CD4-positive, alpha-beta memory T cell (primary cell): ENCODE data around the gene UBFD1. TPM values are rescaled to one million over a fixed set of nuclear protein-coding genes. Genes with fewer than 3 reads are reported as not detected.
A peak's percentile ranks its signal among the peaks of the same experiment; 100 is the strongest.

Experiments
- CTCF ChIA-PET: fragments of 350-600 bp; sonication (Branson Sonifier 250); formaldehyde crosslinking; loops from one replicate; lab custom pipeline; 2021; ENCODE audit warnings: inconsistent platforms; ENCODE audit not compliant: partially characterized antibody; lab: Charles Lee
- POLR2A ChIA-PET: fragments of 350-600 bp; sonication (Branson Sonifier 250); formaldehyde crosslinking; loops from one replicate; lab custom pipeline; 2021; ENCODE audit not compliant: partially characterized antibody; lab: Charles Lee
- DNase-seq, 5 donors: peaks; one replicate each; pipeline versions ENCODE4 v3.0.0 to v3.0.0-alpha.2; 2020 to 2022; ENCODE audit warnings: mixed read lengths in 1 of 5
- H3K27ac ChIP-seq: one replicate; pipeline ENCODE4 v1.7.0; 2013; ENCODE audit warnings: low read depth, low read length
- H3K27me3 ChIP-seq: 2 replicates; pipeline ENCODE4 v1.7.0; 2013; ENCODE audit warnings: mild to moderate bottlenecking, low read length, moderate library complexity; ENCODE audit not compliant: insufficient read depth
- H3K36me3 ChIP-seq: 2 replicates; pipeline ENCODE4 v1.7.0; 2013; ENCODE audit warnings: mild to moderate bottlenecking, low read length, moderate library complexity; ENCODE audit not compliant: insufficient read depth
- H3K4me1 ChIP-seq: 2 replicates; pipeline ENCODE4 v1.7.0; 2013; ENCODE audit warnings: mild to moderate bottlenecking, low read length, moderate library complexity; ENCODE audit not compliant: insufficient read depth
- H3K4me3 ChIP-seq, 2 donors: one replicate each; pipeline ENCODE4 v1.7.0; 2013; ENCODE audit warnings: low read length in 2 of 2, mild to moderate bottlenecking in 1 of 2
- H3K9me3 ChIP-seq, 2 donors: one replicate each; pipeline ENCODE4 v1.7.0; 2013; ENCODE audit warnings: low read length in 2 of 2, control low read depth in 1 of 2; ENCODE audit not compliant: control insufficient read depth in 1 of 2
- H3K27ac Mint-ChIP-seq, 7 donors: one replicate each; pipeline ENCODE4 v1.8.0; 2020 to 2021; ENCODE audit warnings: mixed read lengths in 7 of 7, mild to moderate bottlenecking in 6 of 7, inconsistent platforms in 3 of 7, moderate library complexity in 3 of 7
- H3K27me3 Mint-ChIP-seq, 2 donors: one replicate each; pipeline ENCODE4 v1.8.0; 2020 to 2021; ENCODE audit warnings: mixed read lengths in 2 of 2
- H3K36me3 Mint-ChIP-seq, 2 donors: one replicate each; pipeline ENCODE4 v1.8.0; 2020 to 2021; ENCODE audit warnings: mixed read lengths in 2 of 2, inconsistent platforms in 1 of 2, mild to moderate bottlenecking in 1 of 2
- H3K4me1 Mint-ChIP-seq, 4 donors: one replicate each; pipeline ENCODE4 v1.8.0; 2020 to 2021; ENCODE audit warnings: mixed read lengths in 4 of 4, mild to moderate bottlenecking in 1 of 4
- H3K4me3 Mint-ChIP-seq, 8 donors: one replicate each; pipeline ENCODE4 v1.8.0; 2020 to 2021; ENCODE audit warnings: mixed read lengths in 8 of 8, mild to moderate bottlenecking in 7 of 8, moderate library complexity in 6 of 8, inconsistent platforms in 3 of 8
- H3K9me3 Mint-ChIP-seq, 8 donors: one replicate each; pipeline ENCODE4 v1.8.0; 2020 to 2021; ENCODE audit warnings: mixed read lengths in 8 of 8, mild to moderate bottlenecking in 5 of 8, inconsistent platforms in 3 of 8, moderate library complexity in 1 of 8
- intact Hi-C: fragments of 100-400 bp; cut with micrococcal nuclease; formaldehyde crosslinking; loops from one replicate; pipeline ENCODE4 v1.15.1; 2023
- polyA plus RNA-seq, 2 donors: library from polyadenylated mRNA; unstranded; fragments of 300-500 nt; fragmentation: Illumina TruSeq; gene quantifications; one replicate each; pipeline ENCODE4 v1.2.3, GENCODE V29; 2021
- total RNA-seq, 2 experiments: library from RNA; stranded (reverse); gene quantifications; one replicate each; pipeline ENCODE4 v1.2.3, GENCODE V29; 2021

Gene UBFD1
- total and polyA plus RNA-seq, 4 experiments from 2014 or later, result 11.9 to 41.2 (median 28.1) TPM

- peaks cover 13 to 33% of the 10 kb centered on the region in 2 donors for H3K36me3 Mint-ChIP-seq
- POLR2A ChIA-PET, result interaction anchor here (1.4 kb wide), 1 partner anchor 9 kb away, joined by 6 read pairs; no protein-coding TSS in a partner anchor
Measured at GRCh38 chr16:23554536-23554935, 3.0 kb upstream of the UBFD1 start.

GRCh38 chr16:23557779-23558702 is 514 bp downstream of the UBFD1 start:
- Histone ChIP-seq H3K9me3 (no peaks in the 10 kb centered on the region), H3K27me3 (no peaks in the 10 kb centered on the region), H3K4me3 (peak overlapping the region; percentile 49 to 95), H3K36me3 (peaks cover 38% of the 10 kb centered on the region), H3K4me1 (peaks cover 36% of the 10 kb centered on the region), H3K27ac (peak overlapping the region; percentile 86)
- CTCF ChIA-PET, result interaction anchor here (0.5 to 2.0 kb wide), 8 partner anchors 8 to 124 kb away, joined by 3 to 8 read pairs (median 6); partner anchors contain the start of genes GGA2 and NDUFAB1
- peak overlapping the region; percentile 81 to 98 (median 97) for H3K27ac Mint-ChIP-seq
- peaks cover 4 to 49% of the 10 kb centered on the region in 2 donors for H3K36me3 Mint-ChIP-seq
- peak in 2 of 5 donors; percentile 2 to 14 for DNase-seq
- H3K9me3 Mint-ChIP-seq, result no peaks in the 10 kb centered on the region
- H3K27me3 Mint-ChIP-seq, result no peaks in the 10 kb centered on the region
- H3K4me1 Mint-ChIP-seq, result peaks cover 19 to 42% (median 31%) of the 10 kb centered on the region in 4 donors
- POLR2A ChIA-PET, result interaction anchor here (0.9 to 2.2 kb wide), 7 partner anchors 11 to 1366 kb away, joined by 3 to 19 read pairs (median 4); partner anchors contain the start of genes COG7, DCTN5, GGA2 and PALB2
- H3K4me3 Mint-ChIP-seq, result peak overlapping the region; percentile 90 to 96 (median 94)
- intact Hi-C loops, result loop anchor here (1.0 to 2.0 kb wide), 5 partner anchors 38 to 409 kb away; partner anchors contain the start of genes COG7, DCTN5, GGA2 and NDUFAB1

More at GRCh38 chr16:23554536-23554935, 3.0 kb upstream of the UBFD1 start:
- Histone ChIP-seq H3K4me3 (no peak overlapping the region), H3K4me1 (peaks cover 30% of the 10 kb centered on the region), H3K9me3 (no peaks in the 10 kb centered on the region), H3K27ac (no peak overlapping the region), H3K27me3 (no peaks in the 10 kb centered on the region), H3K36me3 (peaks cover 25% of the 10 kb centered on the region)
- peaks cover 12 to 34% (median 24%) of the 10 kb centered on the region in 4 donors for H3K4me1 Mint-ChIP-seq
- peak overlapping the region in 1 of 7 donors; percentile 46 for H3K27ac Mint-ChIP-seq
- CTCF ChIA-PET, result no interaction called here
- no peaks in the 10 kb centered on the region for H3K27me3 Mint-ChIP-seq
- no peak overlapping the region for H3K4me3 Mint-ChIP-seq
- no peaks in the 10 kb centered on the region for H3K9me3 Mint-ChIP-seq
- DNase-seq, result no peak
- intact Hi-C loops, result no loop called here

DNA sequence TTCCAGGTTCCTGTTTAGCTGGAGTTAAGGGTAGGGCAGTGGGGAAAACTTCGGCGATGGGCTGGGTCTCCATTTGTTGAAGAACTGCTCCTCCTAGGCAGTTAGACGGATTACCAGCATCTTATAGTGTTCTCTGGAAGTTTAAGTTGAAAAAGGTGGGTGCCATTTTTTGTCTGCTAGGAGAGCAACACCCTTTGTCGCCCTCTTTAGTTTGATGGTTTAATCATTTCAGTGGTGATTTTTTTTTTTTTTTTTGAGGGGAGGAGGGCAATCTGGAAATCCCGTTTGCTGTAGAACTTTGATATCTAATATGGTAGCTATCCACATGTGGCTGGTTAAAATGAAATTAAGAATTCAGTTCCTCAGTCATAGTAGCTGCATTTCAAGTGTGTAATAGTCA is 4.1 kb downstream of the UBFD1 start:
- intact Hi-C loops, result no loop called here
- ChIA-PET CTCF (interaction anchor here (1.0 to 1.6 kb wide), 2 partner anchors 35 to 475 kb away, joined by 3 read pairs; partner anchors contain the start of gene NDUFAB1), POLR2A (no interaction called here)
- Histone ChIP-seq H3K4me1 (peaks cover 23% of the 10 kb centered on the region), H3K27me3 (no peaks in the 10 kb centered on the region), H3K9me3 (no peaks in the 10 kb centered on the region), H3K4me3 (no peak overlapping the region), H3K27ac (no peak overlapping the region), H3K36me3 (peaks cover 64% of the 10 kb centered on the region)
- Mint-ChIP-seq H3K4me3 (no peak overlapping the region), H3K9me3 (no peaks in the 10 kb centered on the region), H3K27ac (no peak overlapping the region), H3K27me3 (no peaks in the 10 kb centered on the region), H3K36me3 (peaks cover 20 to 77% of the 10 kb centered on the region in 2 donors), H3K4me1 (peaks cover 19 to 32% (median 25%) of the 10 kb centered on the region in 4 donors)
- no peak for DNase-seq

DNA sequence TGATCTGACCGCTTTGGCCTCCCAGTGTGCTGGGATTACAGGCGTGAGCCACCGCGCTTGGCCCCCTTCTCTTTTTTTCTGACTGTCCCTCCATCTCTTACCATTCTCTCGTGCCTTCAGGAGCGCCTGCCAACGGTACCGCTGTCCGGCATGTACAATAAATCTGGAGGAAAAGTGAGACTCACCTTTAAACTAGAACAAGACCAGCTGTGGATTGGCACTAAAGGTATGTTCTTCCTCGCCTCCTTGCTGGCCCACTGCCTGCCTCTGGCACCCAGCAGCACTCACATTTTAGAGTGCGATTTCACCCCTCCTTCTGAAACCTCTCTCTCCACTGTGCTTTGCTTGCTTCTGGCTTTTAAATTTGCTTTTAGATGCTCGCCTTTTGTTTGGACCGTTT is 5.0 kb downstream of the UBFD1 start:
- Mint-ChIP-seq H3K36me3 (peaks cover 28 to 77% of the 10 kb centered on the region in 2 donors), H3K27me3 (no peaks in the 10 kb centered on the region), H3K4me3 (no peak overlapping the region), H3K9me3 (no peaks in the 10 kb centered on the region), H3K27ac (no peak overlapping the region), H3K4me1 (peaks cover 15 to 24% (median 19%) of the 10 kb centered on the region in 4 donors)
- H3K36me3 ChIP-seq, result peaks cover 73% of the 10 kb centered on the region
- ChIA-PET POLR2A (no interaction called here), CTCF (interaction anchor here (1.6 kb wide), 1 partner anchor 34 kb away, joined by 3 read pairs; the partner anchor contains the start of gene NDUFAB1)
- H3K9me3 ChIP-seq, result no peaks in the 10 kb centered on the region
- H3K27ac ChIP-seq, result no peak overlapping the region
- DNase-seq, result no peak
- no peak overlapping the region for H3K4me3 ChIP-seq
- no peaks in the 10 kb centered on the region for H3K27me3 ChIP-seq
- H3K4me1 ChIP-seq, result peaks cover 19% of the 10 kb centered on the region
- intact Hi-C loops, result no loop called here

GRCh38 chr16:23563186-23563585 is 5.7 kb downstream of the UBFD1 start:
- Mint-ChIP-seq H3K9me3 (no peaks in the 10 kb centered on the region), H3K4me3 (no peak overlapping the region), H3K27me3 (no peaks in the 10 kb centered on the region), H3K4me1 (peaks cover 15 to 22% (median 19%) of the 10 kb centered on the region in 4 donors), H3K27ac (peak overlapping the region in 2 of 7 donors; percentile 29 to 43), H3K36me3 (peaks cover 33 to 80% of the 10 kb centered on the region in 2 donors)
- no peak overlapping the region for H3K27ac ChIP-seq
- no peaks in the 10 kb centered on the region for H3K9me3 ChIP-seq
- no peak for DNase-seq
- POLR2A ChIA-PET, result no interaction called here
- peaks cover 17% of the 10 kb centered on the region for H3K4me1 ChIP-seq
- H3K4me3 ChIP-seq, result no peak overlapping the region
- intact Hi-C loops, result no loop called here
- peaks cover 78% of the 10 kb centered on the region for H3K36me3 ChIP-seq
- no peaks in the 10 kb centered on the region for H3K27me3 ChIP-seq
- CTCF ChIA-PET, result no interaction called here

DNA sequence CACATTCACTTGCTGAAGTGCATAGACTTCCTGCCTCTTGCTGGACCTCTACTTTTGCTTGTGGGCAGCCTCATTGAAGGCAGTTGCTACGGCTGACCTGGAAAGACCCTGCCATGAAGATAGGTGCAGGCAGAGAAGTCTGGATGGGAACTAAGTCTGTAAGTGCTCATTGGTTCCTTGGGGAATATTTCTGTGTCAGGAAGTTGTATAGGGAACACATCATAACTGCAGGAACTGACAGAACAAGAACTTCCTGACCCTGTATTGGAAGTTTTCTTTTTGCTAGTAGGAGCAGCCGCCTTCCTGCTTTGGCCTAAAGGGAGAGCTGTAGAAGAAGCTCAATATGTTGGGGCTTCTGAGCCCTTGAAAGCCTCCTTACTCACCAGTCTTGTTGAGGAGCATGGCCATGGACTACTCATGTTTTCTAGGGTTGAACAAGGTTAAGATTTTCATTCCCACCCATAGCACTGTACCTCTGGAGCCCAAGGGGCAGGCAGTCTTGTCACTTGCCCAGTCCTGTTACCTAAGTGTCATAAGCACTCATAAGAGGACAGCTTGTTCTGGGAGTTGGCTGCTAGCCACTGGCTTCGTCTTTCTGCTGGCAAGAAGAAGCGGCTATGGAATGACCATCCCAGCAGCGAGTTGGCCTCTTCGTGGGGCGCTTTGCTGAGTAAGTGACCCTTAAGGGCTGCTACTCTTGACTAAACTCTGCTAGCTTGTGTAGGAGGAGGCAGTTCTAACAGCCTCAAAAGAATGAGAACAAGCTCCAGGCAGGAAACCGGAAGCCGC is 7.2 kb downstream of the UBFD1 start:
- intact Hi-C loops, result no loop called here
- no peak overlapping the region for H3K4me3 Mint-ChIP-seq
- POLR2A ChIA-PET, result no interaction called here
- H3K9me3 ChIP-seq, result no peaks in the 10 kb centered on the region
- H3K27ac Mint-ChIP-seq, result no peak overlapping the region
- H3K36me3 ChIP-seq, result peaks cover 78% of the 10 kb centered on the region
- no peak overlapping the region for H3K4me3 ChIP-seq
- peaks cover 5 to 9% (median 7%) of the 10 kb centered on the region in 4 donors for H3K4me1 Mint-ChIP-seq
- no peaks in the 10 kb centered on the region for H3K27me3 ChIP-seq
- DNase-seq, result no peak
- no peaks in the 10 kb centered on the region for H3K9me3 Mint-ChIP-seq
- peaks cover 40 to 81% of the 10 kb centered on the region in 2 donors for H3K36me3 Mint-ChIP-seq
- H3K4me1 ChIP-seq, result peaks cover 5% of the 10 kb centered on the region
- no peaks in the 10 kb centered on the region for H3K27me3 Mint-ChIP-seq
- CTCF ChIA-PET, result no interaction called here
- no peak overlapping the region for H3K27ac ChIP-seq
